ENCODE data around the gene FLOT1. TPM values are rescaled to one million over a fixed set of nuclear protein-coding genes. Genes with fewer than 3 reads are reported as not detected.

FLOT1 gene
- total and polyA plus RNA-seq, 9 donors: 84.5 to 113 (median 105) TPM

- under 1% methylated on average over 34 of the region's 41 CpGs for WGBS (ENCODE audit: insufficient coverage)
- peak; percentile 91 for DNase-seq
Observed at GRCh38 chr6:30686009-30686907, 56.2 kb downstream of the FLOT1 start, which contains the start of gene PPP1R18. PPP1R18 (minus strand) TSS chr6:30686645; CDS start chr6:30686018, 627 bp downstream.

GRCh38 chr6:30685157-30686008, 57.1 kb downstream of the FLOT1 start:
- peak; percentile 26 for DNase-seq
- Histone ChIP-seq H3K4me1 (ENCODE audit: control insufficient read depth, insufficient read depth, low read length) (peaks cover 80% of the 10 kb centered on the region), H3K9me3 (replicated peaks; ENCODE audit: control insufficient read depth, low read depth, low read length) (no peaks in the 10 kb centered on the region), H3K4me3 (ENCODE audit: low read length) (peak overlapping the region; percentile 99), H3K27ac (ENCODE audit: low read length) (peak overlapping the region; percentile 99), H3K27me3 (ENCODE audit: control insufficient read depth, insufficient read depth, low read length) (no peaks in the 10 kb centered on the region), H3K36me3 (ENCODE audit: control insufficient read depth, insufficient read depth, low read length) (peaks cover 49% of the 10 kb centered on the region)
- 29% methylated on average over 28 of the region's 29 CpGs for WGBS (ENCODE audit: insufficient coverage)

More at GRCh38 chr6:30686009-30686907, 56.2 kb downstream of the FLOT1 start, which contains the start of gene PPP1R18:
- Histone ChIP-seq H3K4me1 (ENCODE audit: control insufficient read depth, insufficient read depth, low read length) (peaks cover 76% of the 10 kb centered on the region), H3K27ac (ENCODE audit: low read length) (peak within 1 kb of the TSS; percentile 99), H3K27me3 (ENCODE audit: control insufficient read depth, insufficient read depth, low read length) (no peaks in the 10 kb centered on the region), H3K4me3 (ENCODE audit: low read length) (peak within 1 kb of the TSS; percentile 99), H3K9me3 (replicated peaks; ENCODE audit: control insufficient read depth, low read depth, low read length) (no peaks in the 10 kb centered on the region), H3K36me3 (ENCODE audit: control insufficient read depth, insufficient read depth, low read length) (peaks cover 43% of the 10 kb centered on the region)

- no peaks in the 10 kb centered on the region for H3K9me3 ChIP-seq (replicated peaks; ENCODE audit: control insufficient read depth, low read depth, low read length)
- H3K27ac ChIP-seq (ENCODE audit: low read length): peak overlapping the region; percentile 99
- H3K36me3 ChIP-seq (ENCODE audit: control insufficient read depth, insufficient read depth, low read length): peaks cover 54% of the 10 kb centered on the region
- peak overlapping the region; percentile 99 for H3K4me3 ChIP-seq (ENCODE audit: low read length)
- WGBS (ENCODE audit: insufficient coverage): 25% methylated on average over 7 of the region's 21 CpGs
- peak; percentile 66 for DNase-seq
- H3K27me3 ChIP-seq (ENCODE audit: control insufficient read depth, insufficient read depth, low read length): no peaks in the 10 kb centered on the region
- H3K4me1 ChIP-seq (ENCODE audit: control insufficient read depth, insufficient read depth, low read length): peaks cover 80% of the 10 kb centered on the region
Observed at GRCh38 chr6:30684386-30685156, 57.9 kb downstream of the FLOT1 start.

DNA sequence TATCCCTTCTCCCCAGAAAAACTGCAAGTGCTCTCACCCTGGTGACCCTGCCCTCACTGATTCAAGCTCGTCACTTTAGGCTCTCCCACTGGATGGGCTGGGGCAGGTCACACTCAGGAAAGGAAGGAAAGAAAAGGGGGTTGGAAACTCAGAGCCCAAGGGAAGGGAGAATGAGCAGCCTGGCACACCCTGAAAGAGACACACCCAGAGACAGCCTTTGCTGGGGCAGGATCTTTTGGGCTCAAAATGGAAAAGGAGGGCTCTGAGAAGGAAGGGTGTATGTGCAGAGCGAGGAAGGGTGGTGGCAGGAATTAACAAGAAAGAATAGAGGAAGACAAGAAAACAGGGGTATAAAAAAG, 58.5 kb downstream of the FLOT1 start:
- H3K27ac ChIP-seq (ENCODE audit: low read length): peak overlapping the region; percentile 90
- WGBS (ENCODE audit: insufficient coverage): 13% methylated on average over 1 of the region's 2 CpGs
- H3K4me1 ChIP-seq (ENCODE audit: control insufficient read depth, insufficient read depth, low read length): peaks cover 80% of the 10 kb centered on the region
- peak; percentile 12 for DNase-seq
- H3K27me3 ChIP-seq (ENCODE audit: control insufficient read depth, insufficient read depth, low read length): no peaks in the 10 kb centered on the region
- H3K36me3 ChIP-seq (ENCODE audit: control insufficient read depth, insufficient read depth, low read length): peaks cover 54% of the 10 kb centered on the region
- peak overlapping the region; percentile 99 for H3K4me3 ChIP-seq (ENCODE audit: low read length)
- no peaks in the 10 kb centered on the region for H3K9me3 ChIP-seq (replicated peaks; ENCODE audit: control insufficient read depth, low read depth, low read length)

DNA sequence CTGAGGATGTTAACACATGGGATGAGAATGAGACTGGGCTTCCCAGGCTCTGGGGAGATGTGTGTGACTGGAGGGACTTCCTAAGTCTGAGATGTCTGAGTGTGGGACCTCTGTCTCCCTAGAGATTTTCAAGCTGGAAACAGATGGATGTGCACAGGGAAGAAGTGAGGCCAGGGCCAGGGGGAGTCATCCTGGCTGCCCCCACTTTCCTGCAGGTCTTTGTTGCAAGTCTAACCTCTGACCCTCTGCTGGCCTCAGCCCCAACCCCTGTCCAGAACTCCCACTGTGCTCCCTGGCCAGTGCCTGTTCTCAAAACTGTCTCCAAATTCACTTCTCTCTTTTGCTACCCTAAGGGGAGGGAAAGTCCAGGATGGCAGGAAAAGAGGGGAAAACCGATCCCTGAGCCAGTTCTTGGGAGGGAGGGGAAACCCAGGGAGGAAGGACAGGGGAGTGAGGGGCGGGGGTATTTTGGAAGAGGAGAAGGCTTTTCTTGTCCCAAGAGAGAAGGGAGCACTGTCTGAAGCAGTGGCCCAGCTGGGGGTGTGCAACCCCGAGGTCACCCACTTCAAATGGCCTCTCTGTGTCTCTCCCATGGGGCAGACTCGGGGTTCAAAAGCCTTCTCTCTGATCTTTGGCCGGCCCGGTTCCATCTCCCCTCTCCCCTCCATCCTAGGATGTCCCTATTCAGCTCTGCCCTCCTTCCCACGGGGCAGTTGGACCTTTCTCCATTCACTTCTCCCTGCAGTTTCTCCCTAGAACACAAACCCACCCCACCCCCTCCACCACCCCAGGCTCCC, 59.1 kb downstream of the FLOT1 start:
- 0% methylated on average over 4 of the region's 7 CpGs for WGBS (ENCODE audit: insufficient coverage)
- Histone ChIP-seq H3K27ac (ENCODE audit: low read length) (peak overlapping the region; percentile 90), H3K4me1 (ENCODE audit: control insufficient read depth, insufficient read depth, low read length) (peaks cover 75% of the 10 kb centered on the region), H3K27me3 (ENCODE audit: control insufficient read depth, insufficient read depth, low read length) (no peaks in the 10 kb centered on the region), H3K36me3 (ENCODE audit: control insufficient read depth, insufficient read depth, low read length) (peaks cover 56% of the 10 kb centered on the region), H3K4me3 (ENCODE audit: low read length) (peak overlapping the region; percentile 99), H3K9me3 (replicated peaks; ENCODE audit: control insufficient read depth, low read depth, low read length) (no peaks in the 10 kb centered on the region)
- peak; percentile 32 for DNase-seq

DNA sequence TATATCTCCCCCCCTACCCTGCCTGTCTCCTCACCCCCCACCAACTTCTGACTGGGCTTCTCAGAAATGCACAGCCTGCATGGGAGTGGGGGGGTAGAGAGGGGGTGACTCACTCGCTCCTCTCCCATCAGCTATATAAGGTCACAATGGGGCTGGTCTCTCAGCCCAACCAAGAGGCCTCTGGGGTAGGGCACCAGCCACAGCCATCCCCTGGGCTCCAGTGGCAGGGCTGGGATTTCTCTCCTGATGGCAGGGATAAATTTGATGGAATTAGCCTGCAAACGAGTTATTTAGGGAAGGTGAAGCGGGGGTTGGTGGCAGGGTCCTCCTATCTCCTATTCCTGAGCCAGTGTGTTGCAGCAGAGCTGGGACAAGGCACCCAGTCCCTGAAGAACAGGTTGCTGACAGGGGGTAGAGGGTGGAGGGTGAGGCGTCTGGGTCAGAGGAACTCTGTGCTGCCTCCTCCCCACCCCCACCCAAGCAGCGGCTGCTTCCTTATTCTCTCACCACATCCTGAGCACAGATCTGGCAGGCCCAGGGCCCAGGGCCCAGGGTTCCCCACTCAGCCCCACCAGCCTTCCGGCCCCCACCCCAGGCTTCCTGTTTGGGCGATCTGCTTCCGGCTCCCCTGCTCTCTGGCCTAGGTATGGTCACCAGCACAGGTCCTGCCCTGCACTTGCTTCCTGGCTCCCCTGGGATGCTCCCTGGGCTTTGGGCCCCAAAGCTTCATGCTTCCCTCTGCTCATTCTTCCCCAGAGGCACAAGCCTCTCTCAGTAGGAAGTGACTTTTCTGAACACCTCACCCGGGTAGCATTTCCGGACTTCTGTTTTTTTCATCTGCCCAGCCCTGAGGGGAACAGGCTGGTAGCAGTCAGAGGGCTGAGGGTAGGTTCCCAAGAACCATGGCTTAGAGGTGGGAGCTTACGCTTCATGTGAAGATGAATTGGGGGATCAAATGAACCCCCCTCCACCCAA, 60.1 kb downstream of the FLOT1 start:
- peak overlapping the region; percentile 90 for H3K27ac ChIP-seq (ENCODE audit: low read length)
- peaks cover 58% of the 10 kb centered on the region for H3K36me3 ChIP-seq (ENCODE audit: control insufficient read depth, insufficient read depth, low read length)
- no peaks in the 10 kb centered on the region for H3K27me3 ChIP-seq (ENCODE audit: control insufficient read depth, insufficient read depth, low read length)
- WGBS (ENCODE audit: insufficient coverage): 10% methylated on average over 6 of the region's 11 CpGs
- no peaks in the 10 kb centered on the region for H3K9me3 ChIP-seq (replicated peaks; ENCODE audit: control insufficient read depth, low read depth, low read length)
- H3K4me1 ChIP-seq (ENCODE audit: control insufficient read depth, insufficient read depth, low read length): peaks cover 66% of the 10 kb centered on the region
- H3K4me3 ChIP-seq (ENCODE audit: low read length): peak overlapping the region; percentile 99
- peak; percentile 87 for DNase-seq

DNA sequence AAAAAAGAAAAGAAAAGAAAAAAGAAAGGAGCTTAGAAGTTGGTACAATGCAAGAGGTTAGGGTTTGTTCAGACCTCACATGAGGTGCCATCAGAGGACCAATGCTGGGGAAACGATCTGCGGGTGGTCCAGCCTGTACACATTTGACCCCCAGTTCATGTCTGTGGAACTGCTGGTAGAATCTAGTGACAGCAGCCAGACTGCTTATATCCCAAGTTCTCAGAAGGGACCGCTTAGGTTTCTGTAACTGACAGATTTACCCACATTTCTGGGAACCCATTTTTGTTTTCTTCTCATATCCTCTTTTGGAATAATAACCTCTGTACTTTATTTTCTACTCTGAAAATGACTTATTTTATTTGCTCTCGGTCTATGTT, 60.7 kb downstream of the FLOT1 start:
- Histone ChIP-seq H3K4me3 (ENCODE audit: low read length) (peak overlapping the region; percentile 99), H3K27me3 (ENCODE audit: control insufficient read depth, insufficient read depth, low read length) (no peaks in the 10 kb centered on the region), H3K36me3 (ENCODE audit: control insufficient read depth, insufficient read depth, low read length) (peaks cover 65% of the 10 kb centered on the region), H3K27ac (ENCODE audit: low read length) (peak overlapping the region; percentile 90), H3K4me1 (ENCODE audit: control insufficient read depth, insufficient read depth, low read length) (peaks cover 66% of the 10 kb centered on the region), H3K9me3 (replicated peaks; ENCODE audit: control insufficient read depth, low read depth, low read length) (no peaks in the 10 kb centered on the region)
- no peak for DNase-seq
- 52% methylated on average over 3 of the region's 4 CpGs for WGBS (ENCODE audit: insufficient coverage)

GRCh38 chr6:30679765-30680535, 62.5 kb downstream of the FLOT1 start:
- H3K36me3 ChIP-seq (ENCODE audit: control insufficient read depth, insufficient read depth, low read length): peaks cover 67% of the 10 kb centered on the region
- H3K9me3 ChIP-seq (replicated peaks; ENCODE audit: control insufficient read depth, low read depth, low read length): no peaks in the 10 kb centered on the region
- H3K27me3 ChIP-seq (ENCODE audit: control insufficient read depth, insufficient read depth, low read length): no peaks in the 10 kb centered on the region
- peak overlapping the region; percentile 13 for H3K27ac ChIP-seq (ENCODE audit: low read length)
- no peak for DNase-seq
- WGBS (ENCODE audit: insufficient coverage): 44% methylated on average over 1 of the region's 7 CpGs
- no peak overlapping the region for H3K4me3 ChIP-seq (ENCODE audit: low read length)
- peaks cover 52% of the 10 kb centered on the region for H3K4me1 ChIP-seq (ENCODE audit: control insufficient read depth, insufficient read depth, low read length)

Measured in muscle of leg (tissue), 11 donors.